Peyer's patch (tissue), 4 donors: ENCODE data around the gene ZNF785. TPM values are rescaled to one million over a fixed set of nuclear protein-coding genes. Genes with fewer than 3 reads are reported as not detected.

Experiments
- DNase-seq, 3 donors: peaks; one replicate each; pipeline ENCODE4 v3.0.0-alpha.2; 2017 to 2019
- H3K27ac ChIP-seq, 4 donors: fragments of 200-600 bp; sonication (generic); one replicate each; pipeline ENCODE4 v1.5.1; 2016 to 2019
- H3K27me3 ChIP-seq, 2 donors: fragments of 200-600 bp; sonication (generic); one replicate each; pipeline ENCODE4 v1.5.1; 2019
- H3K36me3 ChIP-seq, 3 donors: fragments of 200-600 bp; sonication (generic); one replicate each; pipeline ENCODE4 v1.5.1; 2016 to 2019
- H3K4me1 ChIP-seq, 4 donors: fragments of 200-600 bp; sonication (generic); one replicate each; pipeline ENCODE4 v1.5.1; 2016 to 2019
- H3K4me3 ChIP-seq, 4 donors: fragments of 200-600 bp; sonication (generic); 1 replicate in 3 of 4; 2 replicates in 1 of 4; pipeline ENCODE4 v1.5.1; 2016 to 2019; ENCODE audit warnings: mild to moderate bottlenecking in 1 of 4
- H3K9me3 ChIP-seq, 4 donors: fragments of 200-600 bp; sonication (generic); one replicate each; pipeline ENCODE4 v1.5.1; 2016 to 2019; ENCODE audit warnings: mild to moderate bottlenecking in 1 of 4
- CTCF ChIP-seq, 6 experiments: fragments of 450-650 bp in 4 of 6; fragments of 200-600 bp in 2 of 6; sonication (generic) in 1 of 6; IDR thresholded peaks; one replicate each; pipeline ENCODE4 v1.5.1; 2017 to 2019; ENCODE audit warnings: antibody characterized with exemption in 6 of 6, mild to moderate bottlenecking in 3 of 6, moderate library complexity in 1 of 6
- POLR2A ChIP-seq, 2 donors: fragments of 450-650 bp; IDR thresholded peaks; one replicate each; pipeline ENCODE4 v1.5.1; 2017; ENCODE audit warnings: antibody characterized with exemption in 2 of 2, mild to moderate bottlenecking in 2 of 2, moderate library complexity in 2 of 2
- total RNA-seq, 4 donors: library from RNA; depleted of rRNA; stranded (reverse); fragments of >200 nt; gene quantifications; one replicate each; pipeline ENCODE4 v1.1.0, GENCODE V29; 2016

ZNF785 gene
- total RNA-seq, 4 donors from 2014 or later, result 13.7 to 55.0 (median 29.3) TPM

- Histone ChIP-seq H3K27me3 (no peaks in the 10 kb centered on the region), H3K36me3 (peaks cover 0 to 3% (median 0%) of the 10 kb centered on the region in 3 donors), H3K4me3 (peak overlapping the region; percentile 81 to 95 (median 86)), H3K27ac (peak overlapping the region; percentile 98 to 99 (median 98)), H3K4me1 (peaks cover 4 to 23% (median 14%) of the 10 kb centered on the region in 4 donors), H3K9me3 (no peaks in the 10 kb centered on the region)
- DNase-seq, result no peak
- no peak for TF ChIP-seq CTCF (IDR thresholded peaks at IDR 0.05)
- no peak for TF ChIP-seq POLR2A (IDR thresholded peaks at IDR 0.05)
Measured at GRCh38 chr16:30570636-30571444, 14.7 kb downstream of the ZNF785 start.

- no peak for DNase-seq
- H3K4me1 ChIP-seq, result peaks cover 4 to 23% (median 14%) of the 10 kb centered on the region in 4 donors
- H3K4me3 ChIP-seq, result peak overlapping the region in 1 of 4 donors; percentile 95
Measured at GRCh38 chr16:30569746-30570635, 15.5 kb downstream of the ZNF785 start.

GRCh38 chr16:30569281-30569680, 16.2 kb downstream of the ZNF785 start:
- Histone ChIP-seq H3K36me3 (peaks cover 0 to 3% (median 0%) of the 10 kb centered on the region in 3 donors), H3K4me3 (no peak overlapping the region), H3K9me3 (no peaks in the 10 kb centered on the region), H3K4me1 (peaks cover 4 to 23% (median 14%) of the 10 kb centered on the region in 4 donors), H3K27me3 (no peaks in the 10 kb centered on the region), H3K27ac (peak overlapping the region in 1 of 4 donors; percentile 70)
- no peak for TF ChIP-seq CTCF (IDR thresholded peaks at IDR 0.05)
- no peak for DNase-seq

More at GRCh38 chr16:30569746-30570635, 15.5 kb downstream of the ZNF785 start:
- Histone ChIP-seq H3K27ac (peak overlapping the region; percentile 30 to 99 (median 98)), H3K36me3 (peaks cover 0 to 3% (median 0%) of the 10 kb centered on the region in 3 donors), H3K9me3 (no peaks in the 10 kb centered on the region), H3K27me3 (no peaks in the 10 kb centered on the region)
- no peak for TF ChIP-seq CTCF (IDR thresholded peaks at IDR 0.05)
- no peak for TF ChIP-seq POLR2A (IDR thresholded peaks at IDR 0.05)

- TF ChIP-seq CTCF (IDR thresholded peaks at IDR 0.05) (no peak), POLR2A (IDR thresholded peaks at IDR 0.05) (no peak)
- peak in 2 of 3 donors; percentile 55 to 67 for DNase-seq
- H3K27me3 ChIP-seq, result no peaks in the 10 kb centered on the region
- H3K27ac ChIP-seq, result peak overlapping the region; percentile 20 to 70 (median 57)
- peaks cover 0 to 3% (median 0%) of the 10 kb centered on the region in 3 donors for H3K36me3 ChIP-seq
- no peak overlapping the region for H3K4me3 ChIP-seq
- H3K4me1 ChIP-seq, result peaks cover 4 to 23% (median 14%) of the 10 kb centered on the region in 4 donors
- no peaks in the 10 kb centered on the region for H3K9me3 ChIP-seq
Measured at GRCh38 chr16:30567991-30568638, 17.4 kb downstream of the ZNF785 start.
